GM10847 (cell line): ENCODE measurements around the gene FGF7.

Experiments
- POLR2A ChIP-seq: IDR thresholded peaks from 2 replicates; pipeline ENCODE4 v1.6.1; 2011; ENCODE audit not compliant: insufficient read length; ENCODE audit errors: extremely low read depth

Gene FGF7

DNA sequence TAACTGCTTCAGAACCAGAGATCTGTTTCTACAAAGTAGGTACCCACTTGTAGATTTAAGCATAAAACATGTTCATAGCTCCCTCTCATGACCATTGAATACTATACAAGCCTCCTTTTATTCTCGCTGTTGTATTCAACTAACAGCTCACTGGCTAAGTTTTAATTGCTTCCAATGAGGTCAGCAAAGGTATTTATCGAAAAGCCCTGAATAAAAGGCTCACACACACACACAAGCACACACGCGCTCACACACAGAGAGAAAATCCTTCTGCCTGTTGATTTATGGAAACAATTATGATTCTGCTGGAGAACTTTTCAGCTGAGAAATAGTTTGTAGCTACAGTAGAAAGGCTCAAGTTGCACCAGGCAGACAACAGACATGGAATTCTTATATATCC lies at the start of gene FGF7:
Gene FGF7, plus strand, starts transcription at position 222 of the 400 bp plus-strand sequence. CDS start 1,056 bp downstream, outside the sequence.
- TF ChIP-seq POLR2A = no peak

DNA sequence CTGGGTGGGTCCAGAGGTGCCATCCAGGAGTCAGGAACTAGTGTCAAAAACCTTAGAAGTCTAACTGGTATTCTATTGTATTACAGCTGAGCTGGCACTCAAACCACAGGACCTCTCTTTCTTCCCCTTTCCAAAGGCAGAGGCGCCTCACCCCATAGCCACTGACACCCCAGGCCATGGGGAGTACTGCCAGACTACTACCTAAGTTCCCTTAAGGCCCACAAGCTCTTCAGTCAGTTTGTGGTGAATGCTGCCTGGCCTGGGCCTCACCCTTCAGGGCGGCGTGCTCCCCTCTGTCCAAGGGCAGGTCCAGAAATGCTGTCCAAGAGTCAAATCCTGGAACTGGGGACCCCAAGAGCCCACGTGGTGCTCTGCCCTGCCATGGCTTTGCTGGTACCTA lies 43.0 kb upstream of the FGF7 start:
- no peak for TF ChIP-seq POLR2A

- no peak for TF ChIP-seq POLR2A
Measured at GRCh38 chr15:49380912-49381311, 42.1 kb upstream of the FGF7 start.

- no peak for TF ChIP-seq POLR2A
Measured at GRCh38 chr15:49382394-49382793, 40.6 kb upstream of the FGF7 start.

- no peak for TF ChIP-seq POLR2A
Measured at GRCh38 chr15:49383266-49383665, 39.8 kb upstream of the FGF7 start.

DNA sequence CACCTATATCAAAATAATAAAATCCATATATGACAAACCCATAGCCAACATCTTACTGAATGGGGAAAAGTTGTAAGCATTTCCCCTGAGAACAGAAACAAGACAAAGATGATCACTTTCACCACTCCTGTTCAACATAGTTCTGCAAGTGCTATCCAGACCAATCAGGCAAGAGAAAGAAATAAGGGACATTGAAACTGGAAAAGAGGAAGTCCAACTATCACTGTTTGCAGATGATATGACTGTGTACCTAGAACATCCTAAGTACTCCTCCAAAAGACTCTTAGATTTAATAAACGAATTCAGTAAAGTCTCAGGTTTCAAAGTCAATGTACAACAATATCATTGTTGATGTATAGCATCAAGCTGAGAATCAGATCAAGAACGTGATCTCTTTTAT lies 35.6 kb upstream of the FGF7 start:
- no peak for TF ChIP-seq POLR2A

DNA sequence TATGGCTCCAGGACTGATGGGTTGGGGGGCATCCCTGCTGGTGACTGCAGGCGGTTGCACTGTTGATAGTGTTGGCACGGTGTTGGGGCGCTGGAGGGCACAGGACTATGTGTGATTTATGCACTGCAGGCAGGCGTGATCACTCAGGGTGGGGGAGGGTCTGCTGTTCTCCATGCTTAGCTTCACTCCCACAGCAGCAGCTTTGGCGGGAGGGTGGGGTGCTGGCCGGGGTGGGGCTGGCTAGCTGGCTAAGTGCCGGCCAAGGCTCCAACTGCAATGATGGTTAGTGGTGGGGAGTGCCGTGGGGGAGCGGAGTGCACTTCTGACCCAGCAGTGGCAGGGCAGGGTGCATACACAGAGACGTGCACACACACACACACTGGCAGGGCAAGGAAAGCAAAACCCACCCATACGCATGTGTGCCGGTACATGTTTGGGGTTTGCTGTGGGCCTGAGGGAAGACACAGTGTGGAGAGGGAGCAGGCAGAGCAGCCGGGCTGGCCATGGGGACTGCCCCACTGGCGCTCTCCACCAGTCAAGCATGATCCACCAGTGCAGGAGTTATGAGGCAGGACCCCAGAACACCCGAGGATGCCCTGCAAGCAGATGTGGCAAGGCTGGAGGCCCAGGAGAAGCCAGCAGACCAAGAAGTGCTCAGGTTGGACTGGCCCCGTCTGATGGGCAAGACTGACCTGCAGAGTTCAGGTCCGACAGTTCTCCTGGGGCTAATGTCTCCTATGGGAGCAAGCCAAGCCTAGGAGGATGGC lies 16.5 kb upstream of the FGF7 start:
- TF ChIP-seq POLR2A = no peak

GRCh38 chr15:49410641-49411040 lies 12.4 kb upstream of the FGF7 start:
- no peak for TF ChIP-seq POLR2A

DNA sequence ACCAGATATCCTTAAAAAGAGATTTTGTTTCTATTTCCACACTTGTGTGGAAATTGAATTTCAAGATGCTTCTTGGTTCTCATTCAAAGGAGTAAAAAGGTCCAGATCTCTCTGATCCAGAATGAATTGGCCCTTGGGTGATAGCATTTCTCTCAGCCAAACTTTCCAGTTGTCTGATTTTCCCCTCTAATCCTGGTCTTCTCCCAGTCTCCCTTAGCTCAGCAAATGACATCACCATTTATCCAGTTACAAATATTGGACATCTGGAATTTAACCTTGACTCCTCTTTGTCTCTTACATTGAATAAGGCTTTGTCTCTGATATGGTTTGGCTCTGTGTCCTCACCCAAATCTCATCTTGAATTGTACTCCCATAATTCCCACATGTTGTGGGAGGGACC lies 10.2 kb upstream of the FGF7 start:
- no peak for TF ChIP-seq POLR2A

- no peak for TF ChIP-seq POLR2A
Measured at GRCh38 chr15:49415149-49415548, 7.9 kb upstream of the FGF7 start.

DNA sequence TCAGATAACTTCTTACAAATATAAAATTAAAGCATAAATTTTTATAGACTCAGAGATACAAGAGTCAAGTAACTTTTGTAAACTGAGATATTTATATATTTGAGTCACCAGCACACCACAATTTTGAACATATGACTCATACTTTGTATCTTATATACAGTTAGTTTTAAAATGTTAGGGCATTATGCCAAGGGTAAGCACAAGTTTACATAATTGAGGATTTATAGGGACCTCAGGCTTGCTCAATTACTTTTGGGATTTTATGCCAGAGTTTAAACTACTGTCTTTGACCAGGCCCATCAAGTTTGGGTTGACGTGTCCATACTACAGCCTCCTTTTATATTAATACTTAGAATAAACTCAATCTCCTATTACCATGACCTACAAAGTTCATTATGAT lies 7.4 kb upstream of the FGF7 start:
- no peak for TF ChIP-seq POLR2A

DNA sequence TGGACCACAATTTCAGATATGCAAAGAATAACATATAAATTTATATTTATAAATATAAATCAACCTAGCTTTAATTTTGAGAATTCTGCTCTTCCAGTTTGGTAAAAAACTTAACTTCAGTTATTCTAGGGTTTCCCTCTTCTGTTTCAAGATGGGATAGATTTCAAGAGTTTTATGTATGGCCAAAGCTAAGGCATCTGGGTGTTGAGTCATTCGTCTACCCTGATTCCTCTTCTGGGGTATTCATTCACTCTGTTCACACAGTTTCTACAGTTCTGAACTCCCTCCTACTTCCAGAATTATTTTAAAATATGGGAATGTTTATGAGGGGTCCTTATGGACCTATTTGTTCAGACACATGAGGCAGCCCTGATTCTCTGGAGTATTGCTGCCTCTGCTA lies 4.2 kb upstream of the FGF7 start:
- no peak for TF ChIP-seq POLR2A

DNA sequence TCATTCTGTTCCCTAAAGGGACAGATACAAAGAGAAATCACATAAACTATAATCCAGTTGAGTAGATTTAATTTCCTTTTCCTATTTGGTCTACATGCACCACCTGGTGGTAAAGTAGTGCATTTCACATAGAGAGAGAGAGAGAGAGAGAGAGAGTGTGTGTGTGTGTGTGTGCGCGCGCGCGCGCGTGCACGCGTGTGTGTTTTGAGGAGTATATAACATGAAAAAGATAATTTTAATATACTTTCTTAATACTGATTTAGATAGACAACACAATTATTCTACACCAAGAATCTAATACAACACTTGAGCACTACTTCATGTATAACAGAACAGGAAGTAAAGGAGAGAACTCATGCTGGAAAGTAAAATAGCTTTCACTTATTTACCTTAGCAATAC lies 1.1 kb upstream of the FGF7 start:
- TF ChIP-seq POLR2A = no peak

DNA sequence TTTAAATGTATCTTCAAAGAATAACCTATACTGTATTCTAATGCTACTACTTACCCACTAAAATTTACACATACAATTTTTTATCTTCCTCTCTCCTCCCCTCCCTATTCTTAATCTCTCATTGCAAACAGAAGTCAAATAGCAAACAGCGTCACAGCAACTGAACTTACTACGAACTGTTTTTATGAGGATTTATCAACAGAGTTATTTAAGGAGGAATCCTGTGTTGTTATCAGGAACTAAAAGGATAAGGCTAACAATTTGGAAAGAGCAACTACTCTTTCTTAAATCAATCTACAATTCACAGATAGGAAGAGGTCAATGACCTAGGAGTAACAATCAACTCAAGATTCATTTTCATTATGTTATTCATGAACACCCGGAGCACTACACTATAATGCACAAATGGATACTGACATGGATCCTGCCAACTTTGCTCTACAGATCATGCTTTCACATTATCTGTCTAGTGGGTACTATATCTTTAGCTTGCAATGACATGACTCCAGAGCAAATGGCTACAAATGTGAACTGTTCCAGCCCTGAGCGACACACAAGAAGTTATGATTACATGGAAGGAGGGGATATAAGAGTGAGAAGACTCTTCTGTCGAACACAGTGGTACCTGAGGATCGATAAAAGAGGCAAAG lies 984 bp downstream of the FGF7 start:
- TF ChIP-seq POLR2A = no peak

DNA sequence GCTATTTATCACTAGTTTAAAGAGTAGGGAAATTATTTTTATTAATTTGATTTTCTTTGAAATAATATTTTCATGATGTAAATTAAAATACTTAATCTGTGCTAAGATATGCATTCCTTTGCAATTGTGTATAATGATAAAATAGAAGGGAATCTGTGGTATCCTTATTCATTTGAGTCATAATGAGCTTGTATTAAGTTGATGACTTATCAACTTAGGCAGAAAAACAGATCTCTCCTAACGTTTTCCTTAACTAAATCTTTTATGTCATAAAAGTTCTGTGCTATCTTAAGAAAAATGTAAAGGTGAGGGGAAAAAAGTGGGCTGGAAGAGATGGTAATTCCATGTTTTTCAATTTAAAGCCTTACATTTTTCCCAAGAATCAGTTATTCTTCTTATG lies 1.9 kb downstream of the FGF7 start:
- TF ChIP-seq POLR2A = no peak

GRCh38 chr15:49427372-49427771 lies 4.3 kb downstream of the FGF7 start:
- no peak for TF ChIP-seq POLR2A
